ENCODE measurements around the gene GPN3. TPM values are rescaled to one million over a fixed set of nuclear protein-coding genes. Genes with fewer than 3 reads are reported as not detected.
"Not testable (repeated sequence)": the region's sequence is repeated elsewhere in the genome, so short reads cannot be mapped to it uniquely, and the experiment has no call there.

Gene GPN3
- total RNA-seq, 4 donors from 2014 or later, result 18.5 to 39.0 (median 25.9) TPM

DNA sequence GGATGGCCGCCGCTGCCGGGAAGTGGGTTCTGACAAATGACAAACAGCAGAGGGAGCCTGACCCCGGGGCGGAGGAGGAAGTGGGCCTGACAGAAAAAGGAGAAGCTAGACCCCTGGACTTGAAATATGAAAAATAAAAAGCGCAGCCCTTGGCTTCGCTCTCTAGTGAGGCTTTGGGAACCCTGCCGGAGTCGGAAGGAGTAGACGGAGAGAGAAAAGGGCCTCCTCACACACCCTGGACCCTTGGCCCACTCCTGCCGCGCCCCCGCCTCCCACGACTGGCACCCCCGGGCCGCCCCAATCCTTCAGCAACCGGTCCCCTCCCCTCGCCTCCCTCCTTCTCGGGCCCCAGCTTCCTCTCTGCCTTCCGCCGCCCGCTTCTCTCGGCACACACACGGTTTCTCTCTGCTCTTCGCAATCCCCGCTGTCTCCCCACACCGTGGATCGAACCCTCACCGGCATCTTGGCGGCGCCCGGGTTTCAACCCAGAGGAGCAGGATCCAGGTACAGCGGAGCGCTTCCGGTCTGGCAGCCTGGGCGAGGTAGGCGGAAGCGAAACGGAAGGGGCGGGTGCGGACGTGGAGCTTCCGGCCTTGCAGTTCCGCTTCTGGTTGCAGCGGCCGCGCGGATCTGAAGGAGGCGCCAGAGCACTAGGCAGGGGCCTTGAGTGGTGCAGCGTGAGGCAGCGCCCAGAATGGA lies 18.1 kb downstream of the GPN3 start, which contains the start of gene ARPC3:
Gene ARPC3 (minus strand): TSS at position 539 of the 699 bp plus-strand sequence. CDS start 77 bp downstream, at position 462.
- H3K36me3 ChIP-seq, result peaks cover 7 to 42% (median 33%) of the 10 kb centered on the region in 4 donors
- TF ChIP-seq POLR2AphosphoS5 (IDR thresholded peaks at IDR 0.05) (peak; percentile 90 to 92), EP300 (IDR thresholded peaks at IDR 0.05) (no peak), POLR2A (IDR thresholded peaks at IDR 0.05; ENCODE audit: low read depth) (no peak)
- TF ChIP-seq, protein P1, sequence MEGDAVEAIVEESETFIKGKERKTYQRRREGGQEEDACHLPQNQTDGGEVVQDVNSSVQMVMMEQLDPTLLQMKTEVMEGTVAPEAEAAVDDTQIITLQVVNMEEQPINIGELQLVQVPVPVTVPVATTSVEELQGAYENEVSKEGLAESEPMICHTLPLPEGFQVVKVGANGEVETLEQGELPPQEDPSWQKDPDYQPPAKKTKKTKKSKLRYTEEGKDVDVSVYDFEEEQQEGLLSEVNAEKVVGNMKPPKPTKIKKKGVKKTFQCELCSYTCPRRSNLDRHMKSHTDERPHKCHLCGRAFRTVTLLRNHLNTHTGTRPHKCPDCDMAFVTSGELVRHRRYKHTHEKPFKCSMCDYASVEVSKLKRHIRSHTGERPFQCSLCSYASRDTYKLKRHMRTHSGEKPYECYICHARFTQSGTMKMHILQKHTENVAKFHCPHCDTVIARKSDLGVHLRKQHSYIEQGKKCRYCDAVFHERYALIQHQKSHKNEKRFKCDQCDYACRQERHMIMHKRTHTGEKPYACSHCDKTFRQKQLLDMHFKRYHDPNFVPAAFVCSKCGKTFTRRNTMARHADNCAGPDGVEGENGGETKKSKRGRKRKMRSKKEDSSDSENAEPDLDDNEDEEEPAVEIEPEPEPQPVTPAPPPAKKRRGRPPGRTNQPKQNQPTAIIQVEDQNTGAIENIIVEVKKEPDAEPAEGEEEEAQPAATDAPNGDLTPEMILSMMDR (IDR thresholded peaks at IDR 0.05), result peak; percentile 80 to 95 (median 91)
- under 1% methylated on average over 51 of the region's 51 CpGs for WGBS
- H3K27me3 ChIP-seq, result no peaks in the 10 kb centered on the region
- H3K4me3 ChIP-seq, result peak within 1 kb of the TSS; percentile 61 to 94 (median 85)
- intact Hi-C loops (cut with DNase I), result loop anchor here (5.0 to 10.0 kb wide), 4 partner anchors 162 to 435 kb away; partner anchors contain the start of gene TCTN1
- H3K27ac ChIP-seq (replicated peaks in 1 of 4), result peak within 1 kb of the TSS; percentile 80 to 98 (median 88)
- DNase-seq (ENCODE audit: extremely low spot score), result peak; percentile 98
- H3K4me1 ChIP-seq, result peaks cover 16 to 36% (median 29%) of the 10 kb centered on the region in 4 donors
- H3K9me3 ChIP-seq, result no peaks in the 10 kb centered on the region

DNA sequence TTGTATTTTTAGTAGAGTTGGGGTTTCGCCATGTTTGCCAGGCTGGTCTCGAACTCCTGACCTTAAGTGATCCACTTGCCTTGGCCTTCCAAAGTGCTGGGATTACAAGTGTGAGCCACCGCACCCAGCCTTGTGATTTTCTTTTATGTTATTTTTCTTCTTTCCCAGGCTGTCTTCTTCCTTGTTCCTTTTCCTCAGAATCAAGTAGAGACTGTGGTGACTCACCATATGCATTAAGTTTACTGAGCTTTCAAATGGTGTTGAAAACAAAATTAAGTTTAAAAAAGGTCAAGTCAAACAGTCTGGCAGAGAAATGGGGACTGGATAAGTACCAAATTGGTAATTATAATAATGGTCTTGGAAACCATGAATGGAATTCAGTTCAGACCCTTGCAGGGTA lies 23.6 kb downstream of the GPN3 start:
- DNase-seq (ENCODE audit: extremely low spot score), result no peak
- Histone ChIP-seq H3K4me3 (no peak overlapping the region), H3K4me1 (peaks cover 16 to 30% (median 26%) of the 10 kb centered on the region in 4 donors), H3K27ac (replicated peaks in 1 of 4) (no peak overlapping the region), H3K36me3 (peaks cover 29 to 68% (median 66%) of the 10 kb centered on the region in 4 donors), H3K9me3 (no peaks in the 10 kb centered on the region), H3K27me3 (no peaks in the 10 kb centered on the region)
- intact Hi-C loops (cut with DNase I), result no loop called here
- WGBS, result 88% methylated on average over 3 of the region's 3 CpGs
- TF ChIP-seq POLR2AphosphoS5 (IDR thresholded peaks at IDR 0.05) (no peak), EP300 (IDR thresholded peaks at IDR 0.05) (no peak)
- TF ChIP-seq, protein P1 (IDR thresholded peaks at IDR 0.05), result no peak

DNA sequence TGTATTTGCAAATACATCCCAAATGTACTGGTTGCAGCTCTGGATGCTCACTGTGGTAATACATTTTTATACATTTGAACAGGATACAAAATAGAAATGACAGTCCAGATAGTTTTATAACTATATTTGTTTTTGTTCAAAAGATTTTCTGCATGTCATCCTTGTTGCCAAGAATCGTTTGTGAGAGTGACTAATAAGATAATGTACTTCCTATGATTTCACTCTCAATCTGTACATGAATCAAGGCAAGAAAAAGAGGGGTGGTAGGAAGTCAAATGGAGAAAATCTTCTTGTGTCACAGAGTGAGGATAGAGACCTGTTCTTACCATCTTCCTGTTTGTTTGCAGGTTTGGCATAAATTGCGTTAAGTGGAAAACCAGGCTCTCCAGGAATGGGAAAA lies 31.8 kb downstream of the GPN3 start:
- Histone ChIP-seq H3K4me1 (peaks cover 0 to 1% (median under 1%) of the 10 kb centered on the region in 4 donors), H3K36me3 (peaks cover 52 to 76% (median 72%) of the 10 kb centered on the region in 4 donors), H3K4me3 (no peak overlapping the region), H3K27ac (replicated peaks in 1 of 4) (no peak overlapping the region), H3K9me3 (no peaks in the 10 kb centered on the region), H3K27me3 (no peaks in the 10 kb centered on the region)
- TF ChIP-seq EP300 (IDR thresholded peaks at IDR 0.05), result no peak
- no peak for TF ChIP-seq POLR2A (IDR thresholded peaks at IDR 0.05; ENCODE audit: low read depth)
- TF ChIP-seq, protein P1 (IDR thresholded peaks at IDR 0.05), result no peak
- no peak for TF ChIP-seq POLR2AphosphoS5 (IDR thresholded peaks at IDR 0.05)
- no peak for DNase-seq (ENCODE audit: extremely low spot score)
- intact Hi-C loops (cut with DNase I), result no loop called here
- 63% methylated on average over 2 of the region's 2 CpGs for WGBS

DNA sequence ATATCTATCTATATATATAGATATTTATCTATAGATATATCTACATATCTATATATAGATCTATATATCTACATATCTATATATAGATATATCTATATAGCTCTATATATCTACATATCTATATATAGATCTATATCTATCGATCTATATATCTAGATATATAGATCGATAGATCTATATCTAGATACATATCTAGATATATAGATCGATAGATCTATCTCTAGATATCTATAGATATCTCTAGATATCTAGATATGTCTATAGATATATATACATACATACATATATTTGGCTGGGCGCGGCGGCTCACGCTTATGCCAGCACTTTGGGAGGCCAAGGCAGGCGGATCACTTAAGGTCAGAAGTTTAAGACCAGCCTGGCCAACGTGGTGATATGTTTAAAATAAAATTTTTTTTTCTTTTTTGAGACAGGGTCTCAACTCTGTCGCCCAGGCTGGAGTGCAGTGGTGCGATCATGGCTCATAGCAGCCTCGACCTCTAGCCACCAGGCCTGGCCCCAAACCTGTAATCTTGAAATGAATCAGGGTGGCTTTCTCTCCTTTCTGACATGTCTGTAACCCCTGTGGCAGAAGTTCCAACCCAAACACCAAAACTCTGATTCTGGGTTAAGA lies 36.0 kb downstream of the GPN3 start:
- 87% methylated on average over 11 of the region's 12 CpGs for WGBS
- Histone ChIP-seq H3K36me3 (peaks cover 25 to 34% (median 31%) of the 10 kb centered on the region in 4 donors), H3K4me3 (peak overlapping the region; percentile 54 to 61 (median 59)), H3K9me3 (no peaks in the 10 kb centered on the region), H3K4me1 (peaks cover 0 to 4% (median 2%) of the 10 kb centered on the region in 4 donors), H3K27ac (replicated peaks in 1 of 4) (peak overlapping the region; percentile 21 to 67 (median 59)), H3K27me3 (no peaks in the 10 kb centered on the region)
- TF ChIP-seq EP300 (IDR thresholded peaks at IDR 0.05) (no peak), POLR2A (IDR thresholded peaks at IDR 0.05; ENCODE audit: low read depth) (no peak), POLR2AphosphoS5 (IDR thresholded peaks at IDR 0.05) (no peak)
- TF ChIP-seq, protein P1 (IDR thresholded peaks at IDR 0.05), result no peak
- DNase-seq (ENCODE audit: extremely low spot score), result no peak
- intact Hi-C loops (cut with DNase I), result loop anchor here (5.0 kb wide), 1 partner anchor 335 kb away; no protein-coding TSS in a partner anchor

DNA sequence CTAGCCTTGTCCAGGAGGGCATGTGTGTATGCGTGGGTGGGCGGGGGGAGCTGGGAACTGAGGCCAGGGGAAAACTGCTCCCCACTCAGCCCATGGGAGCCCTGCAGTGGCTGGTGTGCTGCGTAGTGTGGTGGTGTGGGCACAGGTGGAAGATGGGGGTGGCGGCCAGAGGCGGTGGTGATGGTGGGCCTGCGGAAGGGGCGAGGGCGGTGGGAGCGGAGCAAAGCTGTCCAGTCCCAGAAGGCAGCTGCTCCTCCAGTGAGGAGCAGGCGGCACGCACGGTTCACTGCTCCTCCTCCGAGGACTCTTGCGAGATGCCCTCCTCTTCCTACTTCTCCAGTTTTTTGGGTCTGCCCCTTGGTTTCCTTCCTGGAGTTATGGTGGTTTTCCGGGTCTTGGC lies 38.4 kb downstream of the GPN3 start:
- H3K4me3 ChIP-seq; H3K4me1 ChIP-seq; DNase-seq (ENCODE audit: extremely low spot score); H3K27ac ChIP-seq (replicated peaks in 1 of 4); H3K9me3 ChIP-seq; H3K27me3 ChIP-seq: not testable (repeated sequence)
- 92% methylated on average over 15 of the region's 15 CpGs for WGBS
- intact Hi-C loops (cut with DNase I), result loop anchor here (5.0 to 10.0 kb wide), 2 partner anchors 205 to 332 kb away; no protein-coding TSS in a partner anchor
- peaks cover 7 to 10% (median 8%) of the 10 kb centered on the region in 4 donors for H3K36me3 ChIP-seq

Data from esophagus muscularis mucosa (tissue), 4 donors.